ENCODE results near the gene PDSS2.
"Not testable (repeated sequence)": the region's sequence is repeated elsewhere in the genome, so short reads cannot be mapped to it uniquely, and the experiment has no call there.

PDSS2 gene

GRCh38 chr6:107488875-107489635, 29.7 kb upstream of the PDSS2 start:
- TF ChIP-seq ZFX (IDR thresholded peaks at IDR 0.05; ENCODE audit: borderline replicate concordance): no peak
- TF ChIP-seq, protein P1, sequence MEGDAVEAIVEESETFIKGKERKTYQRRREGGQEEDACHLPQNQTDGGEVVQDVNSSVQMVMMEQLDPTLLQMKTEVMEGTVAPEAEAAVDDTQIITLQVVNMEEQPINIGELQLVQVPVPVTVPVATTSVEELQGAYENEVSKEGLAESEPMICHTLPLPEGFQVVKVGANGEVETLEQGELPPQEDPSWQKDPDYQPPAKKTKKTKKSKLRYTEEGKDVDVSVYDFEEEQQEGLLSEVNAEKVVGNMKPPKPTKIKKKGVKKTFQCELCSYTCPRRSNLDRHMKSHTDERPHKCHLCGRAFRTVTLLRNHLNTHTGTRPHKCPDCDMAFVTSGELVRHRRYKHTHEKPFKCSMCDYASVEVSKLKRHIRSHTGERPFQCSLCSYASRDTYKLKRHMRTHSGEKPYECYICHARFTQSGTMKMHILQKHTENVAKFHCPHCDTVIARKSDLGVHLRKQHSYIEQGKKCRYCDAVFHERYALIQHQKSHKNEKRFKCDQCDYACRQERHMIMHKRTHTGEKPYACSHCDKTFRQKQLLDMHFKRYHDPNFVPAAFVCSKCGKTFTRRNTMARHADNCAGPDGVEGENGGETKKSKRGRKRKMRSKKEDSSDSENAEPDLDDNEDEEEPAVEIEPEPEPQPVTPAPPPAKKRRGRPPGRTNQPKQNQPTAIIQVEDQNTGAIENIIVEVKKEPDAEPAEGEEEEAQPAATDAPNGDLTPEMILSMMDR (IDR thresholded peaks at IDR 0.05): no peak
- no peak overlapping the region for H3K27ac ChIP-seq

GRCh38 chr6:107488174-107488874, 29.0 kb upstream of the PDSS2 start:
- no peak for TF ChIP-seq ZFX (IDR thresholded peaks at IDR 0.05; ENCODE audit: borderline replicate concordance)
- TF ChIP-seq, protein P1 (IDR thresholded peaks at IDR 0.05): no peak
- no peak overlapping the region for H3K27ac ChIP-seq

DNA sequence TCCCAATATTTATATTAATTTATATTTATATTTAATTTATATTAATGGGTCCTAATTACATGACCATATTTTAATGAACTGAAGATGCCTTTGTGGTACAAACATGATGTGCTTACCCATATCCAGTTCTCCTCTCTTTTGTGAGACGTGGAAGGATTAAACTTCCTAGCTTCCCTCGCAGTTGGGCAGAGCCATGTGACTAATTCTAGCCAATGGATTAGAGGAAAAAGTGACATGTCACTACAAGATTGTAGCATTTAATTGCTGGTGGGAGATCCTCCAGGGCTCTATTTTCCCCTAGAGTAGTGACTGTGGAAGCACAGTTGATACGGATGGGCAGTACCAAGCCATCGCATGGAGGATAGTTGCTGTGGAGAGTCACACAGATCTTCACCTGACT, 25.8 kb upstream of the PDSS2 start:
- no peak overlapping the region for H3K27ac ChIP-seq
- TF ChIP-seq, protein P1 (IDR thresholded peaks at IDR 0.05): no peak
- TF ChIP-seq ZFX (IDR thresholded peaks at IDR 0.05; ENCODE audit: borderline replicate concordance): no peak

- H3K27ac ChIP-seq: no peak overlapping the region
- TF ChIP-seq ZFX (IDR thresholded peaks at IDR 0.05; ENCODE audit: borderline replicate concordance): no peak
- TF ChIP-seq, protein P1 (IDR thresholded peaks at IDR 0.05): no peak
These were observed 19.8 kb upstream of the PDSS2 start for GRCh38 chr6:107479089-107479690.

GRCh38 chr6:107475826-107476225, 16.5 kb upstream of the PDSS2 start:
- not testable (repeated sequence) for H3K27ac ChIP-seq

DNA sequence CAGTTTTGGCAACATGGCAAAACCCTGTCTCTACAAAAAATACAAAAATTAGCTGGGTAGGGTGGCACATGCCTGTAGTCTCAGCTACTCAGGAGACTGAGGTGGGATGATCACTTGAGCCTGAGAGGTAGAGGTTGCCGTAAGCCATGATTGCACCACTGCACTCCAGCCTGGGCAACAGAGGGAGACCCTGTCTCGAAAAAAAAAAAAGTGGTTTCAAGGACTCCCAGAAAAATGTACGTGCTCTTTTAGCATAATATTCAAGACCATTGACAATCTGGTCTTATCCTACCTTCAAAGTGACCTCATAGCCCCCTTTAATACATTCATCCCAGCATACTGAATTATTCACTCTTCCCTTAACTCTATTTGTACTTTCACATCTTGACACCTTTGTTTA, 16.0 kb upstream of the PDSS2 start:
- not testable (repeated sequence) for H3K27ac ChIP-seq

DNA sequence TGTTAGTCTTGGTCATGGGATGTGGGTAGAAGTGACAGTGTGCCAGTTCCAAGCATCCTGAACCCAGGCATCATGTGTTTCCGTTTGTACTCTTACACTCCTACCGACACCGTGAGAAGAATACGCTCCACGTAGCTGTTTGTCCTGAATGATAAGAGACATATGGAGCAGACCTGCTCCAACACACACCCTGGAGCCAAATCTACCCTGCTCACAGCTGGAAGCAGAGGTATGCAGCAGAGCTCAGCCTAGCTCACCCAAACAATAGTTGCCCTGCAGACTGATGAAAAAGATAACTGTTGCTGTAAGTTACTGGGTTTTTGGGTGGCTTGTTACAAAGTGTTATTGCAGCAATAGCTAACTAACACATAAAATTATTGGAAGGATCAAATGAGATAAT, 14.3 kb upstream of the PDSS2 start:
- no peak for TF ChIP-seq ZFX (IDR thresholded peaks at IDR 0.05; ENCODE audit: borderline replicate concordance)
- TF ChIP-seq, protein P1 (IDR thresholded peaks at IDR 0.05): no peak
- no peak overlapping the region for H3K27ac ChIP-seq

GRCh38 chr6:107470364-107470763, 11.0 kb upstream of the PDSS2 start:
- H3K27ac ChIP-seq: no peak overlapping the region
- TF ChIP-seq, protein P1 (IDR thresholded peaks at IDR 0.05): no peak
- TF ChIP-seq ZFX (IDR thresholded peaks at IDR 0.05; ENCODE audit: borderline replicate concordance): no peak

Data from 22Rv1 (cell line).